GM18520 (cell line): ENCODE measurements around the gene CAMKMT.

Experiments
- ATAC-seq: cut with Tn5 transposase; IDR thresholded peaks from one replicate; pipeline ENCODE4 v1.9.1; 2021; ENCODE audit not compliant: unreplicated experiment

Gene CAMKMT

DNA sequence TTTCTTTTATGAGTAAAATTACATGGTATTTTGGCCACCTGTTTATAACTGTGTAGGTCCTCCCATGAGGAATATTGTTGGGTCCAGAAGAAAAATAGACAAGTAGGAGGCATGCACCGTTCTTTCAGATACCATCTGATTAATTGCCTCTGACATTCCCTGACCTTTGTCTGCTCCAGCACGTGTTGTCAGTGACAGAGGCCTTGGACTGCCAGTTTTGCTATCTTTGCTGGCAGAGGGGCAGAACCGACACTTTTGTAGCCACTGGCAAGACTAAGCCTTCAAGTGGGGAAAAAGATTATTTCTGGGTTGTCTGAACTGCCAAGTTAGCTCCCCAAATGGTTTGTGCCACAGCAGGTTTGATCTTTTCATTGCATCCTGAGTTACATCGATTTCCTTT, 276.9 kb downstream of the CAMKMT start:
- no peak for ATAC-seq

DNA sequence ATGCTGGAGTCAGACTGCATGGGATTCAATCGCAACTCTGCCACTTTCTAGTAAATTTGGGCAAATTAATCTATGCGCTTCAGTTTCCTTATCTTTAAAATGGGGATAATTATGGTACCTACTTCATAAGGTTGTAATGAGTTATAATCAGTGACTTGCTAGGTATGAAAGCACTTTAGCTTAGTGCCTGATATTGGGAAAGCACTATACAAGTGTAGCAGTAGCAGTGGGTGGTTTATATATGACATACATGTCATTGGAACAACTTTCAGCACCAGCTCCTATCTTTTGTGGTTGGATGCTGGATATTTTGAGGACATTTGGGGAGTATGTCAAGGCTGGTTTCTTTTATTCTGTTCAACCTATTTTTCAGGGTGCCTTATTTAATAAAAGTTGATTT, 277.7 kb downstream of the CAMKMT start:
- ATAC-seq, result no peak

DNA sequence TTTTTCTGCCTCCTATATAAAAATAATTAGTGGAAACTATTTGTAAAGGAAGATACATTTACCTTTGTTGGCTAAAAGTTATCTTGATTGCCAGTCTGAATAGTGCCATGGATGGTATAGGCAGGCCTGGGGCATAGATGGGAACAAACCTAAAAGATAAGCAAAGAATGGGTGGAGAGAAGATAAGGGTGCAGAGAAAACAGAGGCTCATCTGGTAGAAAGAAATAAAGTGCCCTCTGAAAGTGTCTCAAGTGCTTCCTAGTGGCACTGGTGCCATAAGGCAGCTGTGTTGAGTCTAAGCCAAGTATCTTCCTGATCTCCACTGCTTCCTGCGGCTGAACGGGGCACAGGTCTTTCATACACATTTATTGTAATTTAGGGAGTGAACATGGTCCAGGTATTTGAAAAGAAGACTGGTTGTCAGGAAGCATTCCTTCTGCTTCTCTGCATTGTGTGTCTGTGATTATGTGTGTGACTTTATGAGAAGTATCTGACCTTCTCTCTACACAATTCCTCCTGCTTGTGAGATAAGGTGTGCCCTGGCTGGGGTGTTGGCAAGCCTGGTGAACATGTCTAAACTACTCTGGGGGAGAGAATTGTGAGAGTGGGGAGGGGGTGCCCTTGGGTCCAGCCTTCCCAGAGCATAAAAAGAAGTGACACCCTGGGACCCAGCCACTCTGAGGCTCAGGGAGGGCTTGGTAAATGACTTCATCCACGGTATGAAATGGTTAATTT, 280.5 kb downstream of the CAMKMT start:
- no peak for ATAC-seq

DNA sequence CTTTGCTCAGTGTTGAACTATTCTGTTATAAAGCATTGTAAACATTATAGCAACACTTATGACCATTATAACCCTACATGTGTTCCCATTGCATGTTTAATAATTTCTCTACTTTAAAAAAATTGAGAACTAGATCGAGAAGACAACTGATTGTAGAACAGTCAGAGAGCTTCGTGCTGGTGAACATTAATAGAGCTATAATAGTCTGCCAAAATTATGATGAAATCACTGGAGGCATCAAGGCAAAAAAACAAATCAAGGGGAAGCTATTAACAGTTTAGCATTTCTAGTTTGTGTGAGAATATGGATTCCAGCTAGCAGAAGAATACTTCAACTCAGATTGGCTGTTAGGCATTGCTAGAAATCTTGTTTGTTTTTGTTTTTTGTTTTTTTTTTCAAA, 284.2 kb downstream of the CAMKMT start:
- ATAC-seq, result no peak

DNA sequence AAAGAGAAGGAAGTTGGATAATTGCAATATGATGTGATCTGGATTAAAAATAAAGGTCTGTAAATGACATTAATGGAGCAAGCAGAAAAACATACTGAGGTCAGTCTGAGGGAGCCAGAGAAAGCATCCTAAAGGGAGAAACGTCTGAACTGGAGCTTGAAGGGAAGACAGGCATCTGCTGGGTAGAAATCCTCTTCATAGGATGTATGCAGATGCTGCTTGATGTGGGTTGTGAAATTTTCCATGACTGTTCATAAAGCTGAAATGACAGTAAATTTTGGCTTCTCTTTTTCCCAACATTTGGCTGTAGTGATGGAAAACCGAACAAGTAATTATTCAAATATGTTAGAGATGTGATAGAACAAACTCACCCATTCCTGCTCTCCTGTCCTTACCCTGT, 287.6 kb downstream of the CAMKMT start:
- ATAC-seq, result no peak

DNA sequence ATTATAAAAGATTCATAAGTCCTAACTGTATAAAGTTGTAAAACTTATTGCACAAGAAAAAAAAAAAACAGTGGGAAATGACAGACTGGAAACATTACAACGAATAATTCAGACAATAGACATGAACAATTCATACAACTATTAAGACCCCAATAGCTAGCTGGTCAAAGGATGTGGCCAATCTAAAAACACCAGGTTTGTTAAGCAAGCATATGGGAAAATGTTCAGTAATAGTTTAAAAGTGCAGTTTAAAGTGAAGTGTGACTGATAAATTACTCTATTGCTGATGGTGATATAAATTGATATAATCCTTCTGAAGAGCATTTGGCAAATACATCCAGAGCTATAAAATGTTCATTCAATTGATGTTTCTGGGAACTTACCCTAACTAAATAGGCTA, 289.0 kb downstream of the CAMKMT start:
- no peak for ATAC-seq

DNA sequence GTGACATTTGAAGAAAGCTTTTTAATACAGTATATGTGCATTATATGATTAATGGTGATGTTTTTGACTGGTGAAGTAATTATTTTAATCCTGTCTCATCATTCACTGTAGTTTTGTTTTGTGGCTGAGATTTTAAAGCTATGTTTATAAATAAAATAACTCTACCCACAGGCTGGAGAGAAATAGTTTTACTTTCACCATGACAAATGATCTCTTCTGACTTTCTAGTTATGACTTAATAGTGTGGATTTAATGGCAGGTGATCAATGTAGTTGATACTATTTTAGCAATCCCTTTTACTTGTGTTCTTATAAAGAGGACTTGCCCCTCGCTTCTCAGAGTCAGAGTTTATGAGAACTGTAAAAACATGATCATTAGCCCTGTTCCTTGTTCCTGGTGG, 290.2 kb downstream of the CAMKMT start:
- ATAC-seq, result no peak

DNA sequence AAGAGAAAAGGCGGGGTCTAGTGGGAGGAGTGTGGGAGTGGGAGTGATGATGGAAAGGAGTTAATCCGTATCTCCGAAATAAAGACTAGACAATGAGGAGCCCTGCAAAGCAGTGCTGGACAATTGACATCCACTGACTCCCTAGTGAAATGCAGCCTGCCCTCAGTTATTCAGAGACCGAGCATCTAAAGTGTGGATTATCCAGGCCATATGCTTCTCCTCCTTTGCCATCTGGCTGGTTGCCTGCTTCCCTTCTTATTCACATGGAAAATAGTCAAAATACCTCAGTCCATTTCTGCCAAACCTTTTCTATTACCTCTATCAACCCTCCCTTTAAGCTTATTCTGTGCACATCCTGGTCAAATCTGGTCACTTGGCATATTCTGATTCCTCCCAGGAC, 291.0 kb downstream of the CAMKMT start:
- no peak for ATAC-seq

DNA sequence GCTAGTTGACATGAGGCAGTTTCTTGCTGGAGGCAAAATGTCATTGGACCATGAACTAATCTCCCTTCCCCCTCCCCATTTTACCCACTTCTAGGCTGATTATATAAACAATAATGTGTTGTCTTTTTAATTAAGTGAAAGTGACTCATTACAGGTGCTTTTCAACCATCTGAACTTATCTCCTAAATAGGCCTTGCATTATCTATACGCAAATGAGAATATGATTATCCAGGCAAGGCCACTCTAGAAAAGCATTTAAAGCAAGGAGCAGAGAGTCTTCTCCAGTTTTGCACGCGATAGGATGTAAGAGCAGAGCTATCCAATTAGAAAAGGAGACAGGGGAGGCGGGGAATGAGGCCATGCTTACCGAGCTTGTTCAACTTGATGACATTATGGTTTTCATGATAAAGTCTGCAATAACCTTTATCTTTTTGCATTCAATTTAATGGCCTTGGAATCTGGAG, 293.7 kb downstream of the CAMKMT start:
- no peak for ATAC-seq

DNA sequence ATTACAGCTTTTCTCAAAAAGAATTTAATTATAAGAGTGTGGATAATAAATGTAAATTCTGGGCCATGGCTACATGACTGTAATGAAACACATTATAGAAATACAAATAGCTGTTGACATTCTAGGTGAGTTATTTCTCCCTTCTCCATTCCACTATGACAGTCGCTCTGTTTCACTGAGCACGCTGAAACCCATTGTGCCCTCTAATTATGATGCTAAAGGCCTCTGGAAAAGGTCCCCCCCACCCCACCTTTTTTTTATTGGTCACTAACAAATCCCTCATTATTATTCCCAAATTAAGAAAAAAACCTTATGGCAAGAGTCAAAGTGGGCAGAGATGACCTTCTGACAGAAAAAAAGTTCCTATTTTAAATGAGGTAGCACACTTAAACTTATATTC, 294.7 kb downstream of the CAMKMT start:
- ATAC-seq, result no peak

DNA sequence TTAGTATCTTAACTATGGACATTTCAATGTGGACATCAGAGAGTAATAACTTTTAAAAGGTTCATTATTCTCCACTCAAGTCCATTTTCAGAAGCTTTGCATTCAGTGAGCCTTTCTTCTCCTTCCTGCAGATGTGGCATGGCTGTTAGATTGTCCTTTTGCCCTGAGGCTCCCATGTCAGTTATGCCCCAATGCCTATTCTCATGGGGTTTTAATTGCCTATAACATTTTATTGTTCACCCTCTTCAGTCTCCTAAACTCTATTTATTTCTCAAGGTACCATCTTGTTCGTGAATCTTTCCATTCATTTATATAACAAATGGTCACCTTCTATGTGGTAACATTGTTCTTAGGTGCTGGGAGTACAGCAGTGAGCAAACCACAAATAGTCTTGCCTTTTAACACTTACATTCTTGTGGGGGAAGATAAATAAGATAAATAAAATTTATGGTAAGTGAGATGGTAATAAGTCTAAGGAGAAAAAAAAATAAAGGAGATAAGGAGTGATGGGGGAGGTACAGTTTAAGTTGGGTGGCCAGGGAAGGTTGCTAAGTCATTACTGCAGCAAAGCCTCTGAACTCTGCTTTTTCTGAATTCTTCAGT, 301.8 kb downstream of the CAMKMT start:
- ATAC-seq, result no peak

DNA sequence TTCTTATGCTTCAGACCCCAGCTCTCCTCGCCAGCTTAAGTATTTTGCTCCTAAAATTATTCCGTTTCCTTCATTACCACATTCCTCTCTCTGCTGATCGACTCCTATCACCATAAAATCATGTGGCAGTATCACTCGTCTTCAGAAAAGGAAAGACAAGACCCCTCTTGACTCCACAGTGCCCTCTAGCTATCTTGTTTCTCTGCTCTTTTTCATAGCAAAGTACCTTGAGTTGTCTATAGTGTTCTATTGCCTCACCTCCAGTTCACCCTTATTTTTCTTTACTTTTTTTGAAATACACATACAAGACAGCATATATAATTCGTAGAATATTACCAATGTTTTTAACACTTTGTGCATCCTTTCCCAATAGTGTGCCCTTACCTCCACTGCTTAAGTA, 306.6 kb downstream of the CAMKMT start:
- no peak for ATAC-seq

DNA sequence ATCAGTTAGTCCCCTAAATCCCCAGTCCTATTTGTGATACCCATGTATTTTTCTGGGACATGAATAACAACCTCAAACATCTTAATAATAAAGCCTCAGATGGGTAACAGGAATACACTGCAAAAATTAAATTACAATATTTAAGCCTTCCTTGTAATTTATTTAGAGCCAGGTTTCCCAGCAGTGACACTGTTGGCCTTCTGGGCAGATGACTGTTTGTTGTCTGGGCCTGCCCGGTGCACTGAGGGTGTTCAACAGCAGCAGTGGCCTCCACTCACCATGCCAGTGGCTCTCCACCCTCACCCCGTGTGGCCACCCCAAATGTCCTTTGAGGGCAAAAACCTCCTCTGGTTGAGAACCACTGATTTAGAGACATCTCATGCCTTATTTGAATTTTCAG, 309.5 kb downstream of the CAMKMT start:
- no peak for ATAC-seq

DNA sequence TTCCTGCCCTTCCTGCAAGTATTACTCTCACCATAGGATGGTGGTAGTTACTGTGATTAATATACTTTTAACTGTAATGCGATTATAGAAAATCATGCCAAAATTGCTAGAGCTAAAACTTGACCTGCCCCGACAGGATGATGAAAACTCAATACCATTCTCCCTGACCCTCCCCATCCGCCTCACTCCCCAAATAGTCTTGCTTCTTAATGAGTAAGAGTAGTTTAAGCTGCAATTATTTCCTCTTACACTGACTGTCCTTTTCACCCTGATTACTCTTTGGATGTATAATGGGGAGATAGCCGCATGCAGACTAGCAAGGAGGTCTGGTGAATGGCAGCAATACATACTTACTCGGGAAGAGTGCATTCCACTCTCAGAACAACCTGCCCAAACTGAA, 310.2 kb downstream of the CAMKMT start:
- ATAC-seq, result no peak

DNA sequence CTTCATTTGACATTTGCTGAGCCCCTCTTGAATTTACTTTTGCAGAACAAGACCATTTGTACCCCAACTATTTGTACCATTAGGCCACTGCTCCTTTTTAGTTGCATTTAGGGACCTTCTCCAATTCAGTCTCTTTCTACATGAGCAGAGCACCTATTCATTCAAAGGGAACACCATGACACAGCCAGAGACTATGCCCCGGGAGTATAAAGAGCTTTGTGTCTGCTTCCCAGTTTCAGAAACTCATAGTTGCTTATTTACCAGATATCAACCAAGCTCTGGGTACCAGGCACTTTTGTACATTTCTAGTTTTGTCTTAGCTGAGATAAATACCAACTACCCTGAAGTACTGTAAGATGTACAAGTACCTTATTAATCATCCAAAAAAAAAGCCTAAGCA, 310.7 kb downstream of the CAMKMT start:
- no peak for ATAC-seq

DNA sequence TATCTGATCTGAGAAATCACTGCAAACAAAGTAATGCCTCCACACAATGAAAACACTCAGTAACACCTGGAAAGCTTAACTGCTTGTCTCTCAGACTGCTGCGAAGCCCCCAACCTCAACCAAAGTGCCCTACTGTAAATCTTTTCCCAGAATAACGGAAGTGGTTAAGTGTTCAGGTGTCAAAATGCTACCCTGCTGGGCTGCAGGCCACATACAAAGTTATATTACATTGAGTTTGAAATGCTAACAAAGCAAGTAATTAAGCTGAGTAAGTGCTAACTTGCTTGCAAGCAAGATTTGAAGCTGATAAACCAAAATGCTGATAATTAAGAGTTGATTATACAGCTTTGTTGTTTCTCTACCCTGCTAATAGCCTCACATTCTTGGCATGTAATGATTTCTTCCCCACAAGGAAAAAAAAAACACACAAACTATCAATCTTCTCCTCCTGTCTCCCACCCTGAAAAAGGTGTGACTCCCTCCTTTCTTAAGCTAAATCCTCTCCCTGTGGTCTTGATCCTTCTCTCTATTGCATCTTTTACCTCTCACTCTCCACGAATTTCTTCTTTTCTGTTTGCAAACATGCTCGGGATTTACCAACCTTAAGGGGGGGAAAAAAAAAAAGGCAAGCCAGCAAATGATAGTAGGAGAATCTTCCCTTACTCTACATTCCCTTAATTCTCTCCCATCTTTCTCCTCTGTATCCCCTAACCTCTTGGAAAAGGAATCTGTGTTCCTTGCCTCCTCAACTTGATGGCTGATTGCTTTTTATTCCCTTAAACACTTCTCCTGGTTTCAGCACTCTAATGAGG, 312.9 kb downstream of the CAMKMT start:
- ATAC-seq, result no peak

DNA sequence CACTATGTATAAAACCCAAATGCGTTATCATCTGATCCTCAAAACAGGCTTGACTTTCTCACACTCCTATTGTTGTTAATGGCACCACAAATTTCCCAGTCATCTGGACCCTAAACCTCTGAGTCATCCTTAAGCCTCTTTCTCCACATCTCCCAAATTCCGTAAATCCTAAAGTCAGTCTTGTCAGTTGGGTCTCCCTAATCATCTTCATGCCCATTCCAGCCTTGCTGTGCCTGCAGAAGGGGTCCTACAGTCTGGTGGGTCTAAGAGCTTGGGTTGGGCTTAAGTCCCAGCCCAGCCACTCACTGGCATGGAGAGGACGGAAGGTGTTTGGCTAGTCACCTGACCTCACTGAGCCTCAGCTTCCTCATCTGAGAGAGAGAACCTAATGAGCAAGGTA, 314.6 kb downstream of the CAMKMT start:
- no peak for ATAC-seq

DNA sequence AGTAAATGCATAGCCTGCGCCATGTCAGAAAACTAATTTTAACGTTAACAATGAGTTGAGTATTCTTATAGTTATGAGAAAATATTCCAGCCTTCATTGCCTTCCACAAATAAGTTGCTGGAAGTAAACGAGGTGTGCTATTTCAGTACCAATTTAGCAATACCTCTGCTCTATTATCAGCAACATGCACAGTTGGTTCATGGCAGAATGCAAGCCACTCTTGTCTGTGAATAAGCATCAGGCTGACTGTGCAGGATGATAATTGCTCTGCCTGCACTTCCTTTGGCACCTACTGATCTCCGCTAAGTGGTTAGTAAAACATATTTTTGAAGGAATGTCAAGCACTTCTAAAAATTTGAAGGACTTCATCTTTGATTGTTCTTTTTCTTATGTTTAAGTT, 317.8 kb downstream of the CAMKMT start:
- ATAC-seq, result no peak

DNA sequence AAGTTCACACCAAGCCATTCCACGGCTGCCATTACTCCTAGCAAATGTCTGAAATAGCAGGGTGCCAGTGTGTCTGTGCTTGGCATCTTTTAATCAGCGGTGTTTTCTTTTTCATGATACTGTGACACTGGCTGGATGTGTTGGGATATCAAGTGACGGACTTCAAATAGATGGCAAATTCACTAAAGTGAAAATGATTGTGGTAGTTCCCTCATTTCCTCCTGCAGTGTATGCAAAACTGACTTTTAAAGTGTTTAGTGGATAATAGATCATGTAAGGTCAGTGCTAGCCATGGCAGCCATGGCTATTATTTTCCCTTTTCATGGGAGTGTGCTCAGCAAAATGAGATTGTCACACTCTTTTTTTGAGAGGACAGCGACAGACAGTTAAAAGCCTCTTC, 318.2 kb downstream of the CAMKMT start:
- ATAC-seq, result no peak

DNA sequence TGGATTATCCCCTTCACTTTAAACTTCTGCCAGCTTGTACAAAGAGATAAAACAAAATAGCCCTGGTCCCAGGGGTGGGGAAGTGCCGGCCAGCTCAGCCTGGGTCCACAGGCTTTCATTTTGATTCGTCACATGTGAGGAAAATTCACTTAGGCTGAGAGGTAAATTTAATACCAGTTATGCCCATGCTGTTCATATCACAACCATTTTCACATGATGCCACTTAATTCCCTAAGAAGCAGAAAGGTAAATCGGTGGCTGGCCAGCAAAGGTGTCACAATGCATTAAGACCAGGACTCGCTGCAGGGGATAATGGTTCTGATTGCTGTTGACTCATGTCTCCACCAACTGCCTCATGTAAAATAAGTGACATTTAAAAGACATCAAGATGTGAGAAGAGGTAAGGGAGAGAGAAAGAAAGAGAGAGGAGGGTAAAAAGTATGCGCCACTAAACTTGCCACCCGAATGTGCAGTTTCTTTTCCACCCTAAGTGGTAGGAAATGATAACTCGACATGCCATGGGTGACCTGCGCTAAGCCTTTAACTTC, 318.8 kb downstream of the CAMKMT start:
- ATAC-seq, result no peak

DNA sequence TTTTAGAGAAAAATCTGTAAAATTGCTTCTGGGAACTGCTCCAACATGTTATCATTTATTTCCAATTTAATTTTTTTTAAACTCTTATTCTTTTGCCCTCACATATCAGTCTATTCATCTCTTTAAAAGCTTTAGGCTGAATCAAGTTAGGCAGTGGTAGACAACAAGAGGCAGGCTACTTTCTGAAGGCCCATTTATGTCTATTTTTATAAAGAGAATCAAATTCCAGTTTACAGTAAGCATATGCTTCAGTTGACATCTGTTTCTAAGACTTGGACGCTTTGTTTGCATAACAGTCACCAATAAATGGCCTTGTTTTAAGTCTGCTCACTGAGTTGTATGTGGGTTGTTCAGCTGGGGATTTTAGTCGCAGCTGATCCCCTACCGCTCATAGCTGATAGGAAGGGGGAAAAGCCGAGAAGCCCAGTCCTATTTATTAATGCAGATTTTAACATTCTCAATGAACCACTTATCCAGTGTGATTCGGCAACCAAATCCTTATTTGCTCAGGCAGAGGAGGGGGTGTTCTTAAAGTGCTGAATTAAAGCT, 319.3 kb downstream of the CAMKMT start:
- ATAC-seq, result no peak

DNA sequence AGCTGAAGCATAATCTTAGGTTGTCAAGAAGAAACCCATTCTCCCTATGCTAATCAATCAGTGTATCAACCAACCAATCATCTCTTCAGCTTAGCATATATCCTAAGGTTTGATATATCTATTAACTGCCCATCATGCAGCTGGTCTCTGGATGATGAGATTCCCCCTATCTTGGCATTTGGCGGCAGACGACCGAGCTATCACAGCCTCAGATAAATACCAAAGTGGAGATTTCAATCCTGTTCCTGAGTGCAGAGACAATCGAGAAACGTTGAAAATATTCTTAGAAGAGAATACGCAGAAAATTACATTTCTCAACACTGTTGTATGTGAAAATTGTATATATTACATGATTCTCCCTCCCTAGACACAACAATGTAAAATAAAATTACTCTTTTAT, 320.7 kb downstream of the CAMKMT start:
- ATAC-seq, result no peak
